H1 (cell line): ENCODE measurements around the gene NDUFS7. TPM values are rescaled to one million over a fixed set of nuclear protein-coding genes. Genes with fewer than 3 reads are reported as not detected.

ENCODE experiments used
- TAF7 ChIP-seq: optimal IDR thresholded peaks from 2 replicates; pipeline ENCODE3; 2011; ENCODE audit warnings: low read depth, mild to moderate bottlenecking, inconsistent platforms, low read length, moderate library complexity, borderline replicate concordance
- polyA plus RNA-seq, 7 experiments: library from polyadenylated mRNA; depleted of rRNA in 3 of 7; stranded (reverse) in 5 of 7; unstranded in 2 of 7; fragments of >200 nt in 5 of 7; fragments of 200-250 nt in 2 of 7; gene quantifications; 1 replicate in 5 of 7; 2 replicates in 1 of 7; 4 replicates in 1 of 7; pipeline versions ENCODE4 v1.2.1 to v1.2.3, GENCODE V29; 2011 to 2013; ENCODE audit warnings: missing spikeins in 2 of 7, mixed read lengths in 2 of 7
- total RNA-seq: library from RNA; stranded (reverse); fragmentation: NEBNext Ultra II Directional; extraction: Animal tissue kit (Norgen Biotek cat#: 25700); gene quantifications from 2 replicates; pipeline ENCODE4 v1.2.1, GENCODE V29; 2021
- TF ChIP-seq, protein P1 (sequence below): IDR thresholded peaks from 2 replicates; pipeline ENCODE4 v1.6.1; 2012; ENCODE audit warnings: inconsistent platforms
- TF ChIP-seq, protein P2 (sequence below): fragments of 300-600 bp; sonication (generic); IDR thresholded peaks from 2 replicates; pipeline ENCODE4 v1.7.1; 2012; ENCODE audit warnings: low read length, moderate library complexity, mild to moderate bottlenecking, inconsistent platforms; ENCODE audit not compliant: insufficient replicate concordance

Gene NDUFS7
- total and polyA plus RNA-seq, 2 of the 8 experiments (the other 6 are each of a cell fraction or from before 2014, with no cell fraction given) = 78.1 to 309 TPM

DNA sequence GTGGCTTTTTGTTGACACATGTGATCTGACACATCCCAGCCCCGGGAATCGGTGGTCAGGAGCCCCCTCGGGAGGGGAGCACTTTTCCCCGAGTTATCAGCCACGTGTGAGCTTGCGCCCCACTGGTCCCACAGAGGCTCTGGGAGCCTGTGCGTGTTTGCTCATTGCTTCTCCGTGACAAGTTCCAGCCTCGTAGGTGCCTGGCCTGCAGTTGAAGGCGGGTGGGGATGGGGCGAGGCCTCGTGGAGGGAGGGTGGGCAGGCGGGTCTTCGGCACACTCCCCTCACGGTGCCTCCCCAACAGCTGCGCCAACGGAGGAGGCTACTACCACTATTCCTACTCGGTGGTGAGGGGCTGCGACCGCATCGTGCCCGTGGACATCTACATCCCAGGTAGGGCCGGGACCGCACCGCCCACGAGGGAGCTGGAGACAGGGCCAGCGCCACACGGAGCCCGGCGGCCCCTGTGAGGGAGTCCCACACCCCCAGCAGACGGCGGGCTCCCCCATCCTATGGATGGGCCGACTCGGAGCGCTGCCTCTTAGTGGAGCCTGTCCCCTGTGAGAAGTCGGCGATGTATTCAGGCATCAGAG lies 9.3 kb downstream of the NDUFS7 start (continued):
- TF ChIP-seq, protein P1, sequence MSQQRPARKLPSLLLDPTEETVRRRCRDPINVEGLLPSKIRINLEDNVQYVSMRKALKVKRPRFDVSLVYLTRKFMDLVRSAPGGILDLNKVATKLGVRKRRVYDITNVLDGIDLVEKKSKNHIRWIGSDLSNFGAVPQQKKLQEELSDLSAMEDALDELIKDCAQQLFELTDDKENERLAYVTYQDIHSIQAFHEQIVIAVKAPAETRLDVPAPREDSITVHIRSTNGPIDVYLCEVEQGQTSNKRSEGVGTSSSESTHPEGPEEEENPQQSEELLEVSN = no peak
- no peak for TF ChIP-seq TAF7
- TF ChIP-seq, protein P2, sequence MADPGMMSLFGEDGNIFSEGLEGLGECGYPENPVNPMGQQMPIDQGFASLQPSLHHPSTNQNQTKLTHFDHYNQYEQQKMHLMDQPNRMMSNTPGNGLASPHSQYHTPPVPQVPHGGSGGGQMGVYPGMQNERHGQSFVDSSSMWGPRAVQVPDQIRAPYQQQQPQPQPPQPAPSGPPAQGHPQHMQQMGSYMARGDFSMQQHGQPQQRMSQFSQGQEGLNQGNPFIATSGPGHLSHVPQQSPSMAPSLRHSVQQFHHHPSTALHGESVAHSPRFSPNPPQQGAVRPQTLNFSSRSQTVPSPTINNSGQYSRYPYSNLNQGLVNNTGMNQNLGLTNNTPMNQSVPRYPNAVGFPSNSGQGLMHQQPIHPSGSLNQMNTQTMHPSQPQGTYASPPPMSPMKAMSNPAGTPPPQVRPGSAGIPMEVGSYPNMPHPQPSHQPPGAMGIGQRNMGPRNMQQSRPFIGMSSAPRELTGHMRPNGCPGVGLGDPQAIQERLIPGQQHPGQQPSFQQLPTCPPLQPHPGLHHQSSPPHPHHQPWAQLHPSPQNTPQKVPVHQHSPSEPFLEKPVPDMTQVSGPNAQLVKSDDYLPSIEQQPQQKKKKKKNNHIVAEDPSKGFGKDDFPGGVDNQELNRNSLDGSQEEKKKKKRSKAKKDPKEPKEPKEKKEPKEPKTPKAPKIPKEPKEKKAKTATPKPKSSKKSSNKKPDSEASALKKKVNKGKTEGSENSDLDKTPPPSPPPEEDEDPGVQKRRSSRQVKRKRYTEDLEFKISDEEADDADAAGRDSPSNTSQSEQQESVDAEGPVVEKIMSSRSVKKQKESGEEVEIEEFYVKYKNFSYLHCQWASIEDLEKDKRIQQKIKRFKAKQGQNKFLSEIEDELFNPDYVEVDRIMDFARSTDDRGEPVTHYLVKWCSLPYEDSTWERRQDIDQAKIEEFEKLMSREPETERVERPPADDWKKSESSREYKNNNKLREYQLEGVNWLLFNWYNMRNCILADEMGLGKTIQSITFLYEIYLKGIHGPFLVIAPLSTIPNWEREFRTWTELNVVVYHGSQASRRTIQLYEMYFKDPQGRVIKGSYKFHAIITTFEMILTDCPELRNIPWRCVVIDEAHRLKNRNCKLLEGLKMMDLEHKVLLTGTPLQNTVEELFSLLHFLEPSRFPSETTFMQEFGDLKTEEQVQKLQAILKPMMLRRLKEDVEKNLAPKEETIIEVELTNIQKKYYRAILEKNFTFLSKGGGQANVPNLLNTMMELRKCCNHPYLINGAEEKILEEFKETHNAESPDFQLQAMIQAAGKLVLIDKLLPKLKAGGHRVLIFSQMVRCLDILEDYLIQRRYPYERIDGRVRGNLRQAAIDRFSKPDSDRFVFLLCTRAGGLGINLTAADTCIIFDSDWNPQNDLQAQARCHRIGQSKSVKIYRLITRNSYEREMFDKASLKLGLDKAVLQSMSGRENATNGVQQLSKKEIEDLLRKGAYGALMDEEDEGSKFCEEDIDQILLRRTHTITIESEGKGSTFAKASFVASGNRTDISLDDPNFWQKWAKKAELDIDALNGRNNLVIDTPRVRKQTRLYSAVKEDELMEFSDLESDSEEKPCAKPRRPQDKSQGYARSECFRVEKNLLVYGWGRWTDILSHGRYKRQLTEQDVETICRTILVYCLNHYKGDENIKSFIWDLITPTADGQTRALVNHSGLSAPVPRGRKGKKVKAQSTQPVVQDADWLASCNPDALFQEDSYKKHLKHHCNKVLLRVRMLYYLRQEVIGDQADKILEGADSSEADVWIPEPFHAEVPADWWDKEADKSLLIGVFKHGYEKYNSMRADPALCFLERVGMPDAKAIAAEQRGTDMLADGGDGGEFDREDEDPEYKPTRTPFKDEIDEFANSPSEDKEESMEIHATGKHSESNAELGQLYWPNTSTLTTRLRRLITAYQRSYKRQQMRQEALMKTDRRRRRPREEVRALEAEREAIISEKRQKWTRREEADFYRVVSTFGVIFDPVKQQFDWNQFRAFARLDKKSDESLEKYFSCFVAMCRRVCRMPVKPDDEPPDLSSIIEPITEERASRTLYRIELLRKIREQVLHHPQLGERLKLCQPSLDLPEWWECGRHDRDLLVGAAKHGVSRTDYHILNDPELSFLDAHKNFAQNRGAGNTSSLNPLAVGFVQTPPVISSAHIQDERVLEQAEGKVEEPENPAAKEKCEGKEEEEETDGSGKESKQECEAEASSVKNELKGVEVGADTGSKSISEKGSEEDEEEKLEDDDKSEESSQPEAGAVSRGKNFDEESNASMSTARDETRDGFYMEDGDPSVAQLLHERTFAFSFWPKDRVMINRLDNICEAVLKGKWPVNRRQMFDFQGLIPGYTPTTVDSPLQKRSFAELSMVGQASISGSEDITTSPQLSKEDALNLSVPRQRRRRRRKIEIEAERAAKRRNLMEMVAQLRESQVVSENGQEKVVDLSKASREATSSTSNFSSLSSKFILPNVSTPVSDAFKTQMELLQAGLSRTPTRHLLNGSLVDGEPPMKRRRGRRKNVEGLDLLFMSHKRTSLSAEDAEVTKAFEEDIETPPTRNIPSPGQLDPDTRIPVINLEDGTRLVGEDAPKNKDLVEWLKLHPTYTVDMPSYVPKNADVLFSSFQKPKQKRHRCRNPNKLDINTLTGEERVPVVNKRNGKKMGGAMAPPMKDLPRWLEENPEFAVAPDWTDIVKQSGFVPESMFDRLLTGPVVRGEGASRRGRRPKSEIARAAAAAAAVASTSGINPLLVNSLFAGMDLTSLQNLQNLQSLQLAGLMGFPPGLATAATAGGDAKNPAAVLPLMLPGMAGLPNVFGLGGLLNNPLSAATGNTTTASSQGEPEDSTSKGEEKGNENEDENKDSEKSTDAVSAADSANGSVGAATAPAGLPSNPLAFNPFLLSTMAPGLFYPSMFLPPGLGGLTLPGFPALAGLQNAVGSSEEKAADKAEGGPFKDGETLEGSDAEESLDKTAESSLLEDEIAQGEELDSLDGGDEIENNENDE = no peak
